Endothelial cell (in vitro differentiated cells): ENCODE measurements around the gene GPRIN3. TPM values are rescaled to one million over a fixed set of nuclear protein-coding genes. Genes with fewer than 3 reads are reported as not detected.
"Not testable (repeated sequence)": the region's sequence is repeated elsewhere in the genome, so short reads cannot be mapped to it uniquely, and the experiment has no call there.

Experiments
- DNase-seq: peaks from one replicate; pipeline ENCODE4 v3.0.0; 2021; ENCODE audit warnings: low spot score
- H3K27ac Mint-ChIP-seq: one replicate; pipeline ENCODE4 v1.8.0; 2021; ENCODE audit warnings: mixed read lengths, inconsistent platforms; ENCODE audit not compliant: unreplicated experiment
- H3K27me3 Mint-ChIP-seq: one replicate; pipeline ENCODE4 v1.8.0; 2021; ENCODE audit warnings: mild to moderate bottlenecking, moderate library complexity, mixed read lengths, inconsistent platforms; ENCODE audit not compliant: unreplicated experiment
- H3K36me3 Mint-ChIP-seq: one replicate; pipeline ENCODE4 v1.8.0; 2021; ENCODE audit warnings: mild to moderate bottlenecking, low read depth, mixed read lengths, inconsistent platforms; ENCODE audit not compliant: unreplicated experiment
- H3K4me1 Mint-ChIP-seq: one replicate; pipeline ENCODE4 v1.8.0; 2021; ENCODE audit warnings: mild to moderate bottlenecking, mixed read lengths, inconsistent platforms; ENCODE audit not compliant: unreplicated experiment
- H3K4me3 Mint-ChIP-seq: one replicate; pipeline ENCODE4 v1.8.0; 2021; ENCODE audit warnings: mild to moderate bottlenecking, mixed read lengths, inconsistent platforms; ENCODE audit not compliant: unreplicated experiment
- H3K9me3 Mint-ChIP-seq: one replicate; pipeline ENCODE4 v1.8.0; 2021; ENCODE audit warnings: mixed read lengths, inconsistent platforms; ENCODE audit not compliant: unreplicated experiment
- total RNA-seq: library from RNA; stranded (reverse); fragmentation: NEBNext Ultra II Directional; extraction: Animal tissue kit (Norgen Biotek cat#: 25700); gene quantifications from one replicate; pipeline ENCODE4 v1.2.1, GENCODE V29; 2021; ENCODE audit not compliant: unreplicated experiment
- TF ChIP-seq, protein P1 (sequence below): fragments of 200-600 bp; sonication (generic); IDR thresholded peaks from one replicate; pipeline ENCODE4 v1.5.0; 2021; ENCODE audit warnings: antibody characterized with exemption; ENCODE audit not compliant: unreplicated experiment

The GPRIN3 gene
- total RNA-seq, 1 donor from 2014 or later, result 8.9 TPM

DNA sequence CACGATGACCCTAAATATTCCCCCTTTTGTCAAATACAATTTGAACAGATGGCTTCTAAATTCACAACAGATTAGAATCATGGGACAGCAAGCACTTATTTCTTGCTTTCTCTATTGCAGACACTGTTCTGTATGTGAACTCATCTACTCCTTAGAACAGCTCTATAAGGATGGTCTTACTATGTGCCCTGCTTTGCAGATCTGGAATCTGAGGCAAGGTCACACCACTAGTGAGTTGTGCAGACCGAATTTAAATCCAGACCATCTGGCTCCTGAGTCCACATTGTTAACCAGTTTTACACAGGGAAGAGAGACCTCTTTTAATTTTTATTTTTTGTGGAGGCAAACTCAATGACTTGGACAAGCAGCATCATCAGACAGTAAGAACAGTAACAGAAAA, 50.2 kb downstream of the GPRIN3 start:
- peaks cover 9% of the 10 kb centered on the region for H3K4me1 Mint-ChIP-seq
- no peaks in the 10 kb centered on the region for H3K36me3 Mint-ChIP-seq
- no peak for DNase-seq
- no peak overlapping the region for H3K27ac Mint-ChIP-seq
- peaks cover 1% of the 10 kb centered on the region for H3K27me3 Mint-ChIP-seq
- TF ChIP-seq, protein P1, sequence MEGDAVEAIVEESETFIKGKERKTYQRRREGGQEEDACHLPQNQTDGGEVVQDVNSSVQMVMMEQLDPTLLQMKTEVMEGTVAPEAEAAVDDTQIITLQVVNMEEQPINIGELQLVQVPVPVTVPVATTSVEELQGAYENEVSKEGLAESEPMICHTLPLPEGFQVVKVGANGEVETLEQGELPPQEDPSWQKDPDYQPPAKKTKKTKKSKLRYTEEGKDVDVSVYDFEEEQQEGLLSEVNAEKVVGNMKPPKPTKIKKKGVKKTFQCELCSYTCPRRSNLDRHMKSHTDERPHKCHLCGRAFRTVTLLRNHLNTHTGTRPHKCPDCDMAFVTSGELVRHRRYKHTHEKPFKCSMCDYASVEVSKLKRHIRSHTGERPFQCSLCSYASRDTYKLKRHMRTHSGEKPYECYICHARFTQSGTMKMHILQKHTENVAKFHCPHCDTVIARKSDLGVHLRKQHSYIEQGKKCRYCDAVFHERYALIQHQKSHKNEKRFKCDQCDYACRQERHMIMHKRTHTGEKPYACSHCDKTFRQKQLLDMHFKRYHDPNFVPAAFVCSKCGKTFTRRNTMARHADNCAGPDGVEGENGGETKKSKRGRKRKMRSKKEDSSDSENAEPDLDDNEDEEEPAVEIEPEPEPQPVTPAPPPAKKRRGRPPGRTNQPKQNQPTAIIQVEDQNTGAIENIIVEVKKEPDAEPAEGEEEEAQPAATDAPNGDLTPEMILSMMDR, result no peak
- H3K4me3 Mint-ChIP-seq, result no peak overlapping the region
- no peaks in the 10 kb centered on the region for H3K9me3 Mint-ChIP-seq

DNA sequence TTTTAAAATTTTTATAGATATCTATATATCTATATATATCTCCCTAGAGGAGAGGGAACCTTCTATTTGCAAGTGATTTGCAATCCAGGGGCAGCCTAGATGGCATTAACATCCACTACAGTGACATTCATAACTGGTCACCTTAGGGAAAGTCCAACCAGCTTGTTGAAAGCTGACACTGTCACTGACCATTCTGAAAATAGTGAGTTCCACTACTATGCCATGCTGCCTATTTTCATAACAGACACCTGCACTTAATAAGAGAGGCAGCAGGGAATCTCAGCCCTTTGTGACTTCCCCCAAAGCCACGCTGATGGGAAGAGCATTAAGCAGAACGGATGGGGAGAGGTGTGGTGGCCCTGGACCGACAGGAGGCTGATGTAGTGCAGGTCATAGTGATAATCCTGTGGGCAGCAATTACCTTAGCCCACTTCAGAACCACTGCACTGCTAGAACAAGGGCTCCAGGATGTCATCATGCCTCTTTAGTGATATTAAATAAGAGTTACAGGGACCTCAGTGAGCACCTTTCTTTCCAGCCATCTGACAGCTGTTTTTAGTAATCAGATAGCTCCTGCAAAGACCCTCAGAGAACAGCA, 51.3 kb downstream of the GPRIN3 start:
- Mint-ChIP-seq H3K36me3 (no peaks in the 10 kb centered on the region), H3K4me3 (no peak overlapping the region), H3K27me3 (peaks cover 1% of the 10 kb centered on the region), H3K4me1 (peaks cover 9% of the 10 kb centered on the region), H3K9me3 (no peaks in the 10 kb centered on the region), H3K27ac (no peak overlapping the region)
- TF ChIP-seq, protein P1, result no peak
- no peak for DNase-seq

DNA sequence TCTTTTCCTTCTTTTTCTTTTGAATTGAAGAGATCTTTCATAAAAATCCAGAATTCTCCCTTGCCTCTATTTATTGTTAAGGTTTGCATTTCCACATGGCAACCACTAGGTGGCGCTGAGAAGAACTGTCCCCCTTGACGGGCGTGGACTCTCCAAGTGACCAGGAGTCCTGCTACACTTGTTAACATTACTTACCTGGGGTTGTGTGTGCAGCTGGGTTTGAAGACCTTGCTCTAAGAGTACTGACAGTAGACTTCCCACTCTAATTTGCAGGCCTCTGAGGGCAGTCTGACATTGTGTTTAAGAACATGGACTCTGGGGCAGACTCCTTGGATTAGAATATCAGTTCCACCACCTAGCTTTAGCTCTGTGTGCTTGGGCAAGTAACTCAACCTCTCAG, 52.8 kb downstream of the GPRIN3 start:
- H3K36me3 Mint-ChIP-seq, result no peaks in the 10 kb centered on the region
- peaks cover 9% of the 10 kb centered on the region for H3K4me1 Mint-ChIP-seq
- TF ChIP-seq, protein P1, result peak; percentile 92
- H3K27ac Mint-ChIP-seq, result no peak overlapping the region
- DNase-seq, result peak; percentile 37
- peaks cover 1% of the 10 kb centered on the region for H3K27me3 Mint-ChIP-seq
- H3K4me3 Mint-ChIP-seq, result no peak overlapping the region
- no peaks in the 10 kb centered on the region for H3K9me3 Mint-ChIP-seq

DNA sequence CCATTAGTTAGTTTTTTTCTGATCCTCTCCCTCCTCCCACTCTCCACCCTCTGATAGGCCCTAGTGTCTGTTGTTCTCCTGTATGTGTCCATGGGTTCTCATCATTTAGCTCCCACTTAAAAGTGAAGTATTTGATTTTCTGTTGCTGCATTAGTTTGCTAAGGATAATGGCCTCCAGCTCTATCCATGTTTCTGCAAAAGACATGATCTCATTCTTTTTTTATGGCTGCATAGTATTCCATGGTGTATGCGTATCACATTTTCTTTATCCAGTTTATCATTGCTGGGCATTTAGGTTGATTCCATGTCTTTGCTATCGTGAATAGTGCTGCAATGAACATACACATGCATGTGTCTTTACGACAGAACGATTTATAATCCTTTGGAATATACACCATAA, 53.3 kb downstream of the GPRIN3 start:
- H3K4me3 Mint-ChIP-seq, H3K9me3 Mint-ChIP-seq, H3K27me3 Mint-ChIP-seq, H3K4me1 Mint-ChIP-seq, H3K27ac Mint-ChIP-seq, DNase-seq, H3K36me3 Mint-ChIP-seq: not testable (repeated sequence)

DNA sequence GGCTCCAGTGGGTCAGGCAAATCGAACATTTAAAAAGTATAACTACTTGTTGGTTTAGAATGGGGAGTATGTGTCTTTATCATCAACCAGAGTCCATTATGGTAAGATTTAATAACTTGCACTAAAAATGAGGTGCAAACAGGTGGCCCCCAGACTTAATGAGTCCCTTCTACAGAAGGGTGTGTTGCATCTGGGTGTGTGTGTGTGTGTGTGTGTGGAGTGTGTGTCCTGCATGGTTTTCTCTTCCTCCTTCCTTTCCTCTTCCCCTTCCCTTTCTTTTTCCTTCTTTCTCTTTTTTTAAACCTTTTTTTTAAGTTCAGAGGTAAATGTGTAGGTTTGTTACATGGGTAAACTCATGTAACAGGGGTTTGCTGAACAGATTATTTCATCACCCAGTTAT, 53.7 kb downstream of the GPRIN3 start:
- DNase-seq, result no peak
- Mint-ChIP-seq H3K4me1 (peaks cover 9% of the 10 kb centered on the region), H3K4me3 (no peak overlapping the region), H3K9me3 (no peaks in the 10 kb centered on the region), H3K36me3 (no peaks in the 10 kb centered on the region), H3K27me3 (peaks cover 1% of the 10 kb centered on the region), H3K27ac (no peak overlapping the region)
- TF ChIP-seq, protein P1, result no peak
